ENCODE measurements around the gene GLG1. TPM values are rescaled to one million over a fixed set of nuclear protein-coding genes. Genes with fewer than 3 reads are reported as not detected.
"Not testable (repeated sequence)": the region's sequence is repeated elsewhere in the genome, so short reads cannot be mapped to it uniquely, and the experiment has no call there.

Gene GLG1
- total RNA-seq, 1 donor from 2014 or later, result 81.4 TPM

- POLR2A ChIA-PET, result no interaction called here
- ATAC-seq (ENCODE audit: low read depth) (no peak), DNase-seq (no peak)
- CTCF ChIA-PET, result no interaction called here
- Mint-ChIP-seq H3K4me3 (no peak overlapping the region), H3K27ac (no peak overlapping the region), H3K9me3 (peaks cover 3% of the 10 kb centered on the region), H3K36me3 (ENCODE audit: low read depth) (peaks cover 11% of the 10 kb centered on the region), H3K27me3 (no peaks in the 10 kb centered on the region), H3K4me1 (no peaks in the 10 kb centered on the region)
- TF ChIP-seq CTCF (IDR thresholded peaks at IDR 0.05), result no peak
- intact Hi-C loops (cut with micrococcal nuclease), result no loop called here
These were observed 167.2 kb downstream of the GLG1 start for GRCh38 chr16:74439685-74440084.

DNA sequence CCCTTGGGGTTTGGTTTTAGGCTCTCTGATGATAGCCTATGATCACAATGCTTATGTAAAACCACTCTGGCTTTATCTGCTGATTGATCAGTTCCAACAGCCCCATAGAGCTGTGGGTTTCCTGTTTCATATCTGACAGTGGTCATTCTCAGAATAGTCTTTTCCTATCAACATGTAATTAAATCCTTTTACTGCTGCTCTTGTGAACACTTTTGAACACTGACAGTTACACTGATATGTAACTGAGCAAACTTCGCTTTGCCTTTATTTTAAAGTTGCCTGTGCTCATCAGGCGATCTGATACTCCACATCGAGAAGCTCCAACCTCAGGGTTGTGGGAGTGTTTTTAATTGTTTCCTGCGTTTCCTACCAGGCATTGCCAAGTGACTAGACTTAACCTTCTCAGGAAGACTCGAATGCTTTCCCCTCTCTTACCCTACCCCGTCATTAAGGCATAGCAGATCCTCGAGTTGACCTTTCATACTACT is 168.4 kb downstream of the GLG1 start:
- intact Hi-C loops (cut with micrococcal nuclease), result no loop called here
- Mint-ChIP-seq H3K36me3 (ENCODE audit: low read depth) (peaks cover 11% of the 10 kb centered on the region), H3K4me1 (no peaks in the 10 kb centered on the region), H3K27me3 (no peaks in the 10 kb centered on the region), H3K4me3 (no peak overlapping the region), H3K9me3 (peaks cover 5% of the 10 kb centered on the region), H3K27ac (no peak overlapping the region)
- ChIA-PET CTCF (no interaction called here), POLR2A (no interaction called here)
- DNase-seq, result no peak
- no peak for ATAC-seq (ENCODE audit: low read depth)
- no peak for TF ChIP-seq CTCF (IDR thresholded peaks at IDR 0.05)

- TF ChIP-seq CTCF (IDR thresholded peaks at IDR 0.05), result no peak
- ATAC-seq (ENCODE audit: low read depth), result no peak
These were observed 175.4 kb downstream of the GLG1 start for GRCh38 chr16:74431516-74431915.

DNA sequence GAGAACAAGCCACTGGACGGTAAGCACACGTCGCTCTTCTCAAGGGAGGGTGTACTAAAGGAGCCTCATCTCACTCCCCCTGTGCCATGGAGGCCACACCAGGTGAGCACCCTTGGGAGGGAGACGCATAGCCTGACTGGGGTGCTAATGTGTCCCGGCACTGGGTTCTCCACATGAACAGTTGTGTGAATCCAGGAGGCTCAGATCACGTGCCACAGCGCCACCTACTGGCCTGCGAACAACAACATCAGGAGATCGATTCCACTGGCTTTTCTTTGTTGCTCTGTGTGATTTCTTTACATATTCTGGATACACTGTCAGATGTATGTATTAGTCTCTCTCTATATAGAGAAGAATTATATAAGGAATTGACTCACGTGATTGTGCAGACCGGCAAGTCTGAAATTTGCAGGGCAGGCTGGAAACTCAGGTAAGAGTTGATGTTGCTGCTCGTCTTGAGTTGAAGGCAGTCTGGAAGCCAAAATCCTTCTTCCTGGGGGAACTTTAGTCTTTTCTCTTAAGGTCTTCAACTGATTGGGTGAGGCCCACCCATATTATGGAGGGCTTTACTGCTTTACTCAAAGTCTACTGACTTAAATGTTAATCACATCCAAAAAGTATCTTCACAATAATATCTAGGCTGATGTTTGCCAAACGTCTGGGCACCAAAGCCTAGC is 176.7 kb downstream of the GLG1 start:
- intact Hi-C loops (cut with micrococcal nuclease), result loop anchor here (2.0 kb wide), 1 partner anchor 121 kb away; no protein-coding TSS in a partner anchor
- H3K27me3 Mint-ChIP-seq; POLR2A ChIA-PET; CTCF ChIA-PET; H3K36me3 Mint-ChIP-seq (ENCODE audit: low read depth); H3K4me3 Mint-ChIP-seq; H3K9me3 Mint-ChIP-seq; H3K27ac Mint-ChIP-seq; H3K4me1 Mint-ChIP-seq: not testable (repeated sequence)
- DNase-seq (peak; percentile 30), ATAC-seq (ENCODE audit: low read depth) (peak; percentile 71)

More at GRCh38 chr16:74431516-74431915, 175.4 kb downstream of the GLG1 start:
- CTCF ChIA-PET, result interaction anchor here (0.6 to 1.6 kb wide), 4 partner anchors 79 to 126 kb away, joined by 3 to 8 read pairs (median 4); no protein-coding TSS in a partner anchor
- Mint-ChIP-seq H3K27ac (no peak overlapping the region), H3K36me3 (ENCODE audit: low read depth) (no peaks in the 10 kb centered on the region), H3K27me3 (no peaks in the 10 kb centered on the region), H3K4me1 (no peaks in the 10 kb centered on the region), H3K4me3 (no peak overlapping the region), H3K9me3 (peaks cover 5% of the 10 kb centered on the region)
- intact Hi-C loops (cut with micrococcal nuclease), result loop anchor here (2.0 kb wide), 1 partner anchor 123 kb away; no protein-coding TSS in a partner anchor
- POLR2A ChIA-PET, result no interaction called here
- no peak for DNase-seq

DNA sequence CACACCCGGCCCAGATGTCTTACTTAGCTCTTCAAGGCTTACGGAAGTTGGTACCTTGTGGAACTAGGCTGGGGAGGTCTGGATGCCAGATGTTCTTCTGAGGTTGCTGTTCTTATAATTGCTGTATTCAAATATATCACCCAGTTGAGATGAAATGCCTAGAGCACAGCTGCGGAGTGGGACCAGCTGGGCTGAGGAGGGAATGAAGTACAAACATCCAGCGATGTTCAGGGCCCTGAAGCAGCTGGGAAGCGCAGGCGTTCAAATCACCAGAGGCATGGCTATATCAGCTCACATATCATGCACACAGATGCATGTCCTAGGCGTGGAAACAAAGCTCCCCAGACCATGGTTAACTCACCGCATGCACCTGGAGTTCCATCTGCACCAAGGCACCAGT is 178.4 kb downstream of the GLG1 start:
- H3K9me3 Mint-ChIP-seq; H3K4me3 Mint-ChIP-seq; H3K27me3 Mint-ChIP-seq; intact Hi-C loops (cut with micrococcal nuclease); H3K4me1 Mint-ChIP-seq; H3K27ac Mint-ChIP-seq; ATAC-seq (ENCODE audit: low read depth); CTCF ChIA-PET; DNase-seq; POLR2A ChIA-PET; H3K36me3 Mint-ChIP-seq (ENCODE audit: low read depth): not testable (repeated sequence)

- H3K9me3 Mint-ChIP-seq; H3K4me1 Mint-ChIP-seq; intact Hi-C loops (cut with micrococcal nuclease); H3K36me3 Mint-ChIP-seq (ENCODE audit: low read depth); CTCF ChIA-PET; H3K4me3 Mint-ChIP-seq; H3K27me3 Mint-ChIP-seq; DNase-seq; ATAC-seq (ENCODE audit: low read depth); POLR2A ChIA-PET; H3K27ac Mint-ChIP-seq: not testable (repeated sequence)
These were observed 181.2 kb downstream of the GLG1 start for GRCh38 chr16:74425751-74426150.

- DNase-seq; H3K4me3 Mint-ChIP-seq; intact Hi-C loops (cut with micrococcal nuclease); CTCF ChIA-PET; H3K36me3 Mint-ChIP-seq (ENCODE audit: low read depth); H3K9me3 Mint-ChIP-seq; H3K27me3 Mint-ChIP-seq; H3K4me1 Mint-ChIP-seq; POLR2A ChIA-PET; H3K27ac Mint-ChIP-seq; ATAC-seq (ENCODE audit: low read depth): not testable (repeated sequence)
These were observed 183.2 kb downstream of the GLG1 start for GRCh38 chr16:74423721-74424120.

GRCh38 chr16:74422086-74422485 is 184.8 kb downstream of the GLG1 start:
- ATAC-seq (ENCODE audit: low read depth); H3K4me1 Mint-ChIP-seq; H3K27me3 Mint-ChIP-seq; intact Hi-C loops (cut with micrococcal nuclease); H3K9me3 Mint-ChIP-seq; H3K4me3 Mint-ChIP-seq; CTCF ChIA-PET; DNase-seq; POLR2A ChIA-PET; H3K27ac Mint-ChIP-seq; H3K36me3 Mint-ChIP-seq (ENCODE audit: low read depth): not testable (repeated sequence)

GRCh38 chr16:74421482-74421785 is 185.5 kb downstream of the GLG1 start:
- CTCF ChIA-PET; H3K36me3 Mint-ChIP-seq (ENCODE audit: low read depth); intact Hi-C loops (cut with micrococcal nuclease); POLR2A ChIA-PET; H3K9me3 Mint-ChIP-seq; H3K27me3 Mint-ChIP-seq; DNase-seq; H3K27ac Mint-ChIP-seq; H3K4me3 Mint-ChIP-seq; H3K4me1 Mint-ChIP-seq; ATAC-seq (ENCODE audit: low read depth): not testable (repeated sequence)
